ENCODE data around the gene PACRG.

The PACRG gene

DNA sequence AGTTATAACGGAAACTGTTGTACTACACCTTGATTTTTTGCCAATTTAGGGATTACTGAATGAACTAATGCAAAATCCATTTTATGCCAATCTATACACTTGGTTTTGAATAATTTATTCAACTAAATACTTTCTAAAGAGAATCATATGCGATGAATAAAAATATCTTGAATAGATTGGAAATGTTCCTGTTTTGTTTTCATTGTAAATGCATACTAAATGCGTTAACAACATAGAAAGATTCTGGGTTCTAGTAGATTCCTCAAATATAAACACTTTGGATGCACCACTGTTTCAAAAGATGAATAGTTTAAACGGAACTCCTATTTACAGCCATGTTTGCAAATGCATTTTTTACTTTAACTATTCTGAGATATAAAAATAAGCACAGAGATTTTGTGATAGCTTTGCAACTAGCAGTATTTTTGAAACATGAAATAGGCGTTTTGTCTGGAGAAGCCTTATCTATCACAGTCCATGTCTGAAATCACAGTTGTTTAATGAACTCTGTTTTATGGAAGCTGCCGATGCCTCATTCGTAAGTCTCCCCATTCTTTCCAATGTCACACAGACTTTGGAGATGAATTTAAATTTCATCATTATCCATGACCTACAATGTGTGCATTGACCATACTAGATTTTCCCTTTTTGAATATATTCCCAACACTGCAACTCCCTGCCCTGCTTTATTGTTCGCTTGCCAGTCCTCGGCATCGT is 409.1 kb downstream of the PACRG start:
- DNase-seq (ENCODE audit: low read depth in 2 of 2): no peak

- DNase-seq (ENCODE audit: low read depth in 2 of 2): no peak
These were observed 409.7 kb downstream of the PACRG start for GRCh38 chr6:163137398-163137881.

GRCh38 chr6:163146036-163146435 is 418.3 kb downstream of the PACRG start:
- no peak for DNase-seq (ENCODE audit: low read depth in 2 of 2)

DNA sequence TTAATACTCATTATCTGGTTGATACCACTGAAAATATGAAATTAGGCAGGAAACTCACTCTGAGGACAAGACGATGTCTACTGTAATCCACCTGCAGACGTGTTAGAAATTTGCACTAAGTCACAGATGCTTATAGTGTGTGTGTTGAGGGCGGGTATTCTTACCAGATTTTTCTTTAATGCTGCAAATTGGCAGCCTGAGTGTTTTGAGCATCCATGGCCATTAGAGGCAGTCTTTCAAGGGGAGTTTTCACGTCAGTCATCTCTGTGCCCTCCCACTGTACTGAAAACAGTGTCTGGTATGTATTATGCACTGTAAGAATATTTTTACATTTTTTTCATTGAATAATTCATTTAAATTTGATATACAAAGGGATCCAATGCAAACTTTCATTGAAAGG is 420.2 kb downstream of the PACRG start:
- DNase-seq (ENCODE audit: low read depth in 2 of 2): no peak

DNA sequence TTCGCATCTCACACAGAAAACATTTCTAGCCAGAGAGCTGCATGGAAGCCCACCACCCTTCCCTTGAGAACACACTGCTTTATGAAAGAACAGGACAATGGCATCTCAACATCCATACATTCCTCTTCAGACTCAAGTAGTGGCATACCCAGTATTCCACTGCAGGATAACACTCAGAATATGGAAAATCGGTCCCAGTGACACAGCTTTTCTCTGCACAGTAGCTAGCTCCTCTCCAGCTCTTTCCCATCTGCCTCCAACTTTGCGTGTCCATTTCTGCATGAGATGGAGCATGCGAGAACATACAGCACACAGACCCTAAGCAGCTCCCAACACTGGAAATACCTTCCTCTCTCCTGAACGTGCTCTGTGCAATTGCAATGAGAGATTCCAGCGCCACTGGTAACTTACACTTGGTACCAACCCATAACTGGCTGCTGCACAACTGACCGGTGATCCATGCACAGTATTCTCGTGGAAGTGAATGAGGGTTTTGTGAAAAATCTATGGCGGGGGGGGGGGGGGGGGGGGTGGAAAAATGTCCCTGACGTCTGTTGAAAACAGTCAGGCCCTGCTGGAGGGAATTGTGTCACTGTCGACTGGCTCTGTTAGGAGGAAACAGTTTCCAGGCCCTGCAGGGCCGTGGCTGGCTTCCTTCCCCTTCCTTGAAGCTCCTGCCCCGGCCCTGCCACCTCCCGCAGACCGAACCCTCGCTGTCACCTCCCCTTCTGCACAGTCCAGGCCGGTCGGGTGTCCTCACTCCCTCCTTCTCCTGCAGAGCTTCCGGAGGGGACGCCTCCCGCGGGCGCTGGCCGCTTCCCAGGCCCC is 420.9 kb downstream of the PACRG start:
- no peak for DNase-seq (ENCODE audit: low read depth in 2 of 2)

DNA sequence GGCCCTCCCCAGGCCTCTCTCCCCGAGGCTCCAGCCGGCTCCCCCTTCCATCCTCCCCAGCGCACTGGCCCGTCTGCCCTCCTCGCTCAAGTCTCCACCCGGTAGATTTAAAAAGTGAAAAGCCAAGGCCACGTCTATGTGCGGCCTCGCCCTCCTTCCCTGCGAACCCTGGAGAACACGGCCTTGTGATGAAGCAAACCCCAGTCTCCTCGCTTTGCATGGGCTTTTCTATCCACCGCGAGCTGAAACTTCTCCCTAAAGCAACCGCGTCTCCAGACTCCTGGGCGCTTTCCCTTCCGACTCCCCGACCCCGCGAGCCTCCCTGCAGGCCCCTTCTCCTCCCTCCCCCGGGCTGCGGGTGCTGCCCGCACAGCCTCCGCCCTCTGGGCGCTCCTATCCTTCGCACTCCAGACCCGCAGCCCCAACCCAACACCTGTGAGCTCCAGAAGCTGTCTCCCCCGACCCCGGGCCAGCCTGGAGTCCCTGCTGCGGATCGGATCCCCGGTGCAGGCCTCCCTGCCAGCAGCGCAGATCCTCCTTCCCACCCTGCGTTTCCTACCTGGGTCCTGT is 421.6 kb downstream of the PACRG start:
- no peak for DNase-seq (ENCODE audit: low read depth in 2 of 2)

GRCh38 chr6:163151212-163151611 is 423.4 kb downstream of the PACRG start:
- DNase-seq (ENCODE audit: low read depth in 2 of 2): no peak

GRCh38 chr6:163152701-163153100 is 424.9 kb downstream of the PACRG start:
- DNase-seq (ENCODE audit: low read depth in 2 of 2): no peak

GRCh38 chr6:163159110-163159509 is 431.3 kb downstream of the PACRG start:
- no peak for DNase-seq (ENCODE audit: low read depth in 2 of 2)

- DNase-seq (ENCODE audit: low read depth in 2 of 2): no peak
These were observed 431.9 kb downstream of the PACRG start for GRCh38 chr6:163159689-163160088.

- no peak for DNase-seq (ENCODE audit: low read depth in 2 of 2)
These were observed 434.5 kb downstream of the PACRG start for GRCh38 chr6:163162007-163162873.

DNA sequence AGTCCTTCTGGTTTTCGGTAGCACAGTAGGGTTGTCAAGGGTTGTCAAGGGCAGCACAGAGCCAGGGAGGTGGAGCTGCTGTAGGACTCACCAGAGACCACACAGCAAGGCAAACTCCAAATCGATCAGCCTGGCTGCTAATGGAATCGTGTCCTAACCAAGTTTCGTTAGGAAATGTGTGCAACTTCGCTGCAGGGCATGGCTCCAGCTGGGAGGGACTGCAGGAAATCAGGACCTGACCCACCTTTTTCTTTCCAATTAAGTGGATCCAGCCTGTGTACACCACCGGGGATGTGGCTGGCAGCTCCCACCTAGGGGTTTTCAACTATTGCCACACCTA is 435.1 kb downstream of the PACRG start:
- DNase-seq (ENCODE audit: low read depth in 2 of 2): no peak

DNA sequence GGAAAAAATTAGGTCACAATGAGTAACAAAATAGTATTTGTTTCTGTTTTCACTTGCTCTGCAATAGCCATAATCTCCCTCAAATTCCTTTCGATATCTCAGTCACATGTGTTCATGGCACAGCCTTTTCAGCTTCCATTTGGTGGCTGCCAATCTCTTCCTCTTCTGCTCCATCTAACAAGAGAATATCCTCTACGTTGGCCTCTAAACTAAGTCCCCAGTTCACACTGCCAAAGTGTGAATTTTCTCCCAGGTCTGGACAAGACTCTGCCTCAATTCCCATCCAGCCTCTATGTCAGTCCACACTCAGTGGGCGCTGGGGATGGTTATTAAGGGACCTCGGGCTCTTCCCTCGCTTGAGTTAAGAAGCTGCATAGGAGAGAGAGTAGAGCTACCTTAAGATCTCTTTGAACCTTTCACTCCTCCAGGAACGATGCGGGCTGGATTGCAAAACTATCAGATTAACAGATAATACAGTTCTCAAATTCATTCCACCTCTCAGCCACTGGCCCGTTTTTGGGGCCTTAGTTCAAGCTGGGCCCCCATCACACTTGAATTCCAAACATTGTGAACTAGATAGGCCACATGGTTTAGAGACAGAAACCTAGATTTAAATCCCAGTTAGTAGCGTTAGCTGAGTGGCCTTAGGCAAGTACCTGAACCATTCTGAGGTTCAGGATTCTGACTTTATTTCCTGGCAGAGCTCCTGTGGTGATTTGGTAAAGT is 436.6 kb downstream of the PACRG start:
- DNase-seq (ENCODE audit: low read depth in 2 of 2): no peak

- no peak for DNase-seq (ENCODE audit: low read depth in 2 of 2)
These were observed 437.6 kb downstream of the PACRG start for GRCh38 chr6:163165155-163165910.

DNA sequence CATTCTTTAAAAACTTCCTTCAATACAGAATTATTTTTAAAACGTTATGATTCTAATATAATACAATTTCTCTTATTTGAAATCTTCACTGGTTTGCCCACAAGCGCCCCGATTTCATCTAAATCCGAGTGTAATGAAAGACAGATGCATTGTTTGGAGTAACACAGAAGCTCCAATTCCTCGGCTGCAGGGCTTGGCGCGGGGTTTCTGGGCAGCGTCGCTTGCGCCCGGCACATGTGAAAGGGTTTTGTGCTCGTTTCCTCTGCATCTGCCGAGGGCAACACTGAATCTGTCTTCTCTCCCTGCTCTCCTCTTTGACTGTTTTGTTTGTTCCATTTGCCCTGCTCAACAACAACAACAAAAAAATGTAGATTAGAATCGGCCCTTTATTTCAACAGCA is 438.1 kb downstream of the PACRG start:
- no peak for DNase-seq (ENCODE audit: low read depth in 2 of 2)

GRCh38 chr6:163166507-163166906 is 438.7 kb downstream of the PACRG start:
- DNase-seq (ENCODE audit: low read depth in 2 of 2): no peak

DNA sequence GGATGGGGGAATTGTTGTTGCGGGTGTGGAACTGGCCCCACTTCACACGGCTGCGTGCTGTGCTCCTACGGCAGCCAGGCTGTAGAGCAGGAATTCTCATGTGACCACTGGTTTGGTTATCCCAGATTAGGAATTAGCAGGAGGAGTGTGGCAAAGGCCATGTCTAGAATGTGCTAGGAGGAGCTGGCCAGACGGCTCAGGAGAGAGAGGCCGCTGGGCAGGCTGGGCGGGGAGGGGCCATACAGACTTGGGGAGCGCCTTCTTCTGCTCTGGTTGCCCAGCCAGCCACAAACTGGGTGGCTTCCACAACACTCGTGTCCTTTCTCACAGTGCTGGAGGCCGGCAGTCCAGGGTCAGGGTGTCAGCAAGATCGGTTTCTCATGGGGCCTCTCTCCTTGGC is 441.7 kb downstream of the PACRG start:
- DNase-seq (ENCODE audit: low read depth in 2 of 2): no peak

DNA sequence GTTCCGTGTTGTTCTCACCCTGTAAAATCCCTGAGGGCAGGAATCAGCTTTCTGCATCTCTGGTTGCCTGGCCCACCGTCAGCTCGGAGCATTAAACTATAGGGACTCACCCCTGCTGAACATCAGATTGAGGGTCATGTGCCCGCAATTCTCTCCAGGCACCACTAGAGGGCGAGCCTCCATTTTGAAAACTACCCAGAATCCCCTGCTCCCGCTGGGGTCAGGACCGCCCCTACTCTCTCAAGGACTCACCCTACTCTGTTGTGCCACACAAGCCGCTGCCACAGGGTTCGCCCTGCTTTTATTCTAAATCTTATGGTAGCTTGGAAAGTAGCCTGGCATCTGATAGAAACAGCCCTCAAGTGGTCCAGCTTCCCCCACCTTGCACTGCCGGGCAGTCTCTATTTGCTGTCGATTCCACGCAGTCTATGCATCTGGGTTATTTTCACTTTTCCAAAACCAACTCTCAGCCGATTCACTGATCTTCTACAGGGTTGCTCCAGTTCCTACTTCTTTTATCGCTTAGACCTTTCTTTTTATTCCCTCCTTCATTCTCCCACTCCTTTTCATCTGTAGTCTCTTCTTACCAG is 442.6 kb downstream of the PACRG start:
- DNase-seq (ENCODE audit: low read depth in 2 of 2): no peak

DNA sequence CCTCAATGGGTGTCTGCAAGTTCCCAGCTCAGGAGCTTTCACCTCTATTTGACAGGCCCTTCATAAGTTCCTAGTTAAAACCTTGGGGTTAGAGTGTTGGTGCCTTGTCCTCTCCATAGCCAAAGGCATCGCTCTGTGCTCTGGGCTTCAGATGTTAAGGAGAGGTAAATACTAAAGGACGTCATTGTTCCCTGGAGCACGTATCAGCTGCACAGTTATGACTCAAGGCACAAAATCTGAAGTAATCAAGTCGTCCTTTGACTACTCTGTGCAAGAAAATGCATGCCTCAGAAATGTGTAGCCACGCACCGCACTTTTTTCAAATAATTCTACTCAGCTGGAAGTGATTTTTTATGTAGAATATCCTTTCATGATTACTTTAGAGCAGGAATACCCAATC is 446.0 kb downstream of the PACRG start:
- no peak for DNase-seq (ENCODE audit: low read depth in 2 of 2)

- no peak for DNase-seq (ENCODE audit: low read depth in 2 of 2)
These were observed 447.5 kb downstream of the PACRG start for GRCh38 chr6:163175301-163175700.
